Loucy (cell line): Measurements from ENCODE around the gene SH3BP4.

Experiments used
- H2AFZ ChIP-seq: fragments of 200-600 bp; sonication (generic); 2 replicates; pipeline ENCODE4 v1.6.0; 2016; ENCODE audit warnings: antibody characterized with exemption, mild to moderate bottlenecking, low read length, moderate library complexity
- H3F3A ChIP-seq: fragments of 200-600 bp; 2 replicates; pipeline ENCODE4 v1.6.0; 2016; ENCODE audit warnings: antibody characterized with exemption, low read depth, mild to moderate bottlenecking
- H3K27me3 ChIP-seq: fragments of 200-600 bp; sonication (generic); 2 replicates; pipeline ENCODE4 v1.6.1; 2014; ENCODE audit warnings: low read length, mild to moderate bottlenecking; ENCODE audit not compliant: insufficient read depth, poor library complexity, severe bottlenecking
- H3K36me3 ChIP-seq: fragments of 200-600 bp; sonication (generic); 2 replicates; pipeline ENCODE4 v1.6.1; 2016; ENCODE audit warnings: low read length; ENCODE audit not compliant: insufficient read depth
- H3K4me1 ChIP-seq: fragments of 200-600 bp; sonication (generic); 2 replicates; pipeline ENCODE4 v1.5.1; 2014; ENCODE audit warnings: low read length, mild to moderate bottlenecking; ENCODE audit not compliant: insufficient read depth, poor library complexity, severe bottlenecking
- H3K4me2 ChIP-seq: fragments of 200-600 bp; sonication (generic); 2 replicates; pipeline ENCODE4 v1.6.0; 2014; ENCODE audit warnings: antibody characterized with exemption, low read length, low read depth, mild to moderate bottlenecking; ENCODE audit not compliant: poor library complexity, severe bottlenecking
- H3K4me3 ChIP-seq: fragments of 200-600 bp; sonication (generic); 2 replicates; pipeline ENCODE4 v1.5.1; 2014; ENCODE audit warnings: low read length, mild to moderate bottlenecking, mixed read lengths; ENCODE audit not compliant: poor library complexity, severe bottlenecking
- H3K79me2 ChIP-seq: fragments of 200-600 bp; sonication (generic); 2 replicates; pipeline ENCODE4 v1.6.1; 2014; ENCODE audit warnings: low read length; ENCODE audit not compliant: insufficient read depth
- H3K9ac ChIP-seq: fragments of 200-600 bp; sonication (generic); 2 replicates; pipeline ENCODE4 v1.6.0; 2014; ENCODE audit warnings: mild to moderate bottlenecking, low read depth, low read length, moderate library complexity; ENCODE audit not compliant: poor library complexity, severe bottlenecking
- H3K9me2 ChIP-seq: fragments of 200-600 bp; sonication (generic); replicated peaks from 2 replicates; pipeline ENCODE4 v1.6.1; 2016; ENCODE audit warnings: low read depth, low read length, mixed read lengths
- H3K9me3 ChIP-seq: fragments of 200-600 bp; sonication (generic); 2 replicates; pipeline ENCODE4 v1.6.1; 2014; ENCODE audit warnings: mild to moderate bottlenecking, antibody characterized with exemption, low read length, low read depth; ENCODE audit not compliant: insufficient read depth
- H4K20me1 ChIP-seq: fragments of 200-600 bp; sonication (generic); 2 replicates; pipeline ENCODE4 v1.6.0; 2014; ENCODE audit warnings: antibody characterized with exemption, low read length, mild to moderate bottlenecking; ENCODE audit not compliant: insufficient read depth, poor library complexity, severe bottlenecking
- CTCF ChIP-seq: fragments of 200-600 bp; sonication (generic); conservative IDR thresholded peaks from 2 replicates; pipeline ENCODE4 v1.5.1; 2014; ENCODE audit warnings: mild to moderate bottlenecking, antibody characterized with exemption, low read length
- EZH2phosphoT487 ChIP-seq: fragments of 200-600 bp; IDR thresholded peaks from 2 replicates; pipeline ENCODE4 v1.6.1; 2018; ENCODE audit warnings: antibody characterized with exemption, mild to moderate bottlenecking, moderate library complexity, borderline replicate concordance

SH3BP4 gene

GRCh38 chr2:235066895-235067294 is 115.1 kb downstream of the SH3BP4 start:
- TF ChIP-seq EZH2phosphoT487 (no peak), CTCF (no peak)
- no peaks in the 10 kb centered on the region for H3K27me3 ChIP-seq
- no peak overlapping the region for H3K4me2 ChIP-seq
- no peaks in the 10 kb centered on the region for H3K36me3 ChIP-seq
- no peak overlapping the region for H2AFZ ChIP-seq
- H3K4me3 ChIP-seq = no peak overlapping the region
- H3F3A ChIP-seq = no peaks in the 10 kb centered on the region
- no peaks in the 10 kb centered on the region for H3K9me2 ChIP-seq
- H3K9ac ChIP-seq = no peak overlapping the region
- H3K4me1 ChIP-seq = no peaks in the 10 kb centered on the region
- H3K9me3 ChIP-seq = no peaks in the 10 kb centered on the region
- H3K79me2 ChIP-seq = no peaks in the 10 kb centered on the region
- H4K20me1 ChIP-seq = no peaks in the 10 kb centered on the region

- no peak overlapping the region for H3K4me2 ChIP-seq
- no peaks in the 10 kb centered on the region for H3F3A ChIP-seq
- H4K20me1 ChIP-seq = no peaks in the 10 kb centered on the region
- no peaks in the 10 kb centered on the region for H3K9me2 ChIP-seq
- no peak for TF ChIP-seq EZH2phosphoT487
- no peaks in the 10 kb centered on the region for H3K9me3 ChIP-seq
- H3K4me1 ChIP-seq = no peaks in the 10 kb centered on the region
- H2AFZ ChIP-seq = no peak overlapping the region
- H3K9ac ChIP-seq = no peak overlapping the region
- no peak overlapping the region for H3K4me3 ChIP-seq
- no peaks in the 10 kb centered on the region for H3K27me3 ChIP-seq
- H3K79me2 ChIP-seq = no peaks in the 10 kb centered on the region
- no peaks in the 10 kb centered on the region for H3K36me3 ChIP-seq
Measured at GRCh38 chr2:235068701-235069100, 116.9 kb downstream of the SH3BP4 start.

GRCh38 chr2:235070063-235070706 is 118.4 kb downstream of the SH3BP4 start:
- Histone ChIP-seq H3K4me2 (no peak overlapping the region), H3K79me2 (no peaks in the 10 kb centered on the region), H3K9me2 (no peaks in the 10 kb centered on the region), H3K36me3 (no peaks in the 10 kb centered on the region), H3K4me1 (no peaks in the 10 kb centered on the region), H3F3A (no peaks in the 10 kb centered on the region), H3K9me3 (no peaks in the 10 kb centered on the region), H4K20me1 (no peaks in the 10 kb centered on the region), H3K4me3 (no peak overlapping the region), H3K27me3 (no peaks in the 10 kb centered on the region), H3K9ac (no peak overlapping the region), H2AFZ (no peak overlapping the region)
- no peak for TF ChIP-seq EZH2phosphoT487
- TF ChIP-seq CTCF = no peak

- Histone ChIP-seq H3K36me3 (no peaks in the 10 kb centered on the region), H2AFZ (no peak overlapping the region), H3K9me3 (no peaks in the 10 kb centered on the region), H3K9me2 (no peaks in the 10 kb centered on the region), H3K4me2 (no peak overlapping the region), H3K4me3 (no peak overlapping the region), H3F3A (no peaks in the 10 kb centered on the region), H3K27me3 (no peaks in the 10 kb centered on the region), H3K4me1 (no peaks in the 10 kb centered on the region), H3K79me2 (no peaks in the 10 kb centered on the region), H3K9ac (no peak overlapping the region), H4K20me1 (no peaks in the 10 kb centered on the region)
- no peak for TF ChIP-seq EZH2phosphoT487
- no peak for TF ChIP-seq CTCF
Measured at GRCh38 chr2:235073868-235074413, 122.1 kb downstream of the SH3BP4 start.
